ENCODE measurements around the gene ERLEC1. TPM values are rescaled to one million over a fixed set of nuclear protein-coding genes. Genes with fewer than 3 reads are reported as not detected.
"Not testable (repeated sequence)": the region's sequence is repeated elsewhere in the genome, so short reads cannot be mapped to it uniquely, and the experiment has no call there.

Gene ERLEC1
- total RNA-seq, 1 donor from 2014 or later, result 41.7 TPM

DNA sequence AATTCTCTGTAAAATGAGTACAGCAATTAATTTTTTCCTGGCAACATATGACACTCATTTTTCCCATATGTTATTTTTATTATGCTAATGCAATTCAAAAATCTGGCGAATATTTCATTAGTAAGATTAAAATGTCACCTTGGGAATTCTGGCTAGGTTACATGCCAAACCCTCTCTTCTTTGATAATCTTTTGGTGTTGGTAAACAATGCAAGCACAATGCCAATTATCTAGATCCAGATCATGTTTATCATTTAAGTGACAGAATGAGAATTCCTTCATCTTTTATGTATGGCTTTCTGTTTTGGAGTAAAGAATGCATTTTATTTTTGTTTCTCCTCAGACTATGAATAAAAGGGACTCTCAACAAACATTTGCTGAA is 39.2 kb downstream of the ERLEC1 start:
- no peaks in the 10 kb centered on the region for H3K27me3 Mint-ChIP-seq
- H3K27ac Mint-ChIP-seq, result no peak overlapping the region
- H3K36me3 Mint-ChIP-seq, result peaks cover 9% of the 10 kb centered on the region
- H3K9me3 Mint-ChIP-seq, result no peaks in the 10 kb centered on the region
- no peak for DNase-seq (ENCODE audit: extremely low spot score, unreplicated experiment)
- H3K4me1 Mint-ChIP-seq (ENCODE audit: unreplicated experiment), result peaks cover 4% of the 10 kb centered on the region
- TF ChIP-seq, protein P1, sequence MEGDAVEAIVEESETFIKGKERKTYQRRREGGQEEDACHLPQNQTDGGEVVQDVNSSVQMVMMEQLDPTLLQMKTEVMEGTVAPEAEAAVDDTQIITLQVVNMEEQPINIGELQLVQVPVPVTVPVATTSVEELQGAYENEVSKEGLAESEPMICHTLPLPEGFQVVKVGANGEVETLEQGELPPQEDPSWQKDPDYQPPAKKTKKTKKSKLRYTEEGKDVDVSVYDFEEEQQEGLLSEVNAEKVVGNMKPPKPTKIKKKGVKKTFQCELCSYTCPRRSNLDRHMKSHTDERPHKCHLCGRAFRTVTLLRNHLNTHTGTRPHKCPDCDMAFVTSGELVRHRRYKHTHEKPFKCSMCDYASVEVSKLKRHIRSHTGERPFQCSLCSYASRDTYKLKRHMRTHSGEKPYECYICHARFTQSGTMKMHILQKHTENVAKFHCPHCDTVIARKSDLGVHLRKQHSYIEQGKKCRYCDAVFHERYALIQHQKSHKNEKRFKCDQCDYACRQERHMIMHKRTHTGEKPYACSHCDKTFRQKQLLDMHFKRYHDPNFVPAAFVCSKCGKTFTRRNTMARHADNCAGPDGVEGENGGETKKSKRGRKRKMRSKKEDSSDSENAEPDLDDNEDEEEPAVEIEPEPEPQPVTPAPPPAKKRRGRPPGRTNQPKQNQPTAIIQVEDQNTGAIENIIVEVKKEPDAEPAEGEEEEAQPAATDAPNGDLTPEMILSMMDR (conservative IDR thresholded peaks at IDR 0.05), result no peak
- no peak overlapping the region for H3K4me3 Mint-ChIP-seq

DNA sequence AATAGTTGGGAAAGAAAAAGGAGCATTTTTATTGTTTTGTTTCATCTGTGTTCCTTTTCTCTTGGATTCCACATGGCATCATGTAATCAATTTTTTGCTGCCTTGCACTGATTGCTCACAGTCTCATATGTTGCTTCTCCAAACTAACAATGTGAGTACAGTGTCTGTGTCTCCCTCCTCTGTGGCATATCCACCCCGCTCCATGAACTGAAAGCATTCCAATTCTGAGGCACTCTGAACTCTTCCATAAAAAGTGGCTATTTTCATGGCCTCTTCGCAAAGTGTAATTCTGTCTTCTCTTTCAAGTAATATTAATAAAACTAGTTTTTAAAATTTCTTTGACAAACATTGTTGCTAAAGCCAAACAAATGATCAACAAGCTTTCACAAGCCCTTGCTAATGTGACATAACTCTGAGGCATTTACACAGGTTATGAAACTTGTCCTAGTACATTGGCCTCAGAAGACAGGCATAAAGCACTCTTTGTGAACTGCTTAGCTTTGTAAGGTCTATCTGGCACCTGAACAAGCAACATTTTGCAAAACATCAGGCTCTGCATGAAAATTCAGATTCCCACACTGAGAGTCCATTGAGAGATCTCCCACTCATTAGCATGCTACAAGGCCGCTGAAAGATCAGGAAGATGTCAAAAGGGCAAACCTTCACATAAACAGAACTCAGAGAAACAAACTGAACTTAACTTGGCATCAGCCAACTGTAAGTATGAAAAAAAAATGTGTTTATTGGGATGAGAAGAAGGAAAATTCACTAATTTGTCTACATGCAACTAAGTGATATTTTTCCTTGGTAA is 39.9 kb downstream of the ERLEC1 start:
- TF ChIP-seq, protein P1 (conservative IDR thresholded peaks at IDR 0.05), result no peak
- H3K4me3 Mint-ChIP-seq, result no peak overlapping the region
- peaks cover 9% of the 10 kb centered on the region for H3K36me3 Mint-ChIP-seq
- H3K4me1 Mint-ChIP-seq (ENCODE audit: unreplicated experiment), result peaks cover 4% of the 10 kb centered on the region
- no peaks in the 10 kb centered on the region for H3K9me3 Mint-ChIP-seq
- no peak for DNase-seq (ENCODE audit: extremely low spot score, unreplicated experiment)
- H3K27ac Mint-ChIP-seq, result peak overlapping the region; percentile 39
- no peaks in the 10 kb centered on the region for H3K27me3 Mint-ChIP-seq

DNA sequence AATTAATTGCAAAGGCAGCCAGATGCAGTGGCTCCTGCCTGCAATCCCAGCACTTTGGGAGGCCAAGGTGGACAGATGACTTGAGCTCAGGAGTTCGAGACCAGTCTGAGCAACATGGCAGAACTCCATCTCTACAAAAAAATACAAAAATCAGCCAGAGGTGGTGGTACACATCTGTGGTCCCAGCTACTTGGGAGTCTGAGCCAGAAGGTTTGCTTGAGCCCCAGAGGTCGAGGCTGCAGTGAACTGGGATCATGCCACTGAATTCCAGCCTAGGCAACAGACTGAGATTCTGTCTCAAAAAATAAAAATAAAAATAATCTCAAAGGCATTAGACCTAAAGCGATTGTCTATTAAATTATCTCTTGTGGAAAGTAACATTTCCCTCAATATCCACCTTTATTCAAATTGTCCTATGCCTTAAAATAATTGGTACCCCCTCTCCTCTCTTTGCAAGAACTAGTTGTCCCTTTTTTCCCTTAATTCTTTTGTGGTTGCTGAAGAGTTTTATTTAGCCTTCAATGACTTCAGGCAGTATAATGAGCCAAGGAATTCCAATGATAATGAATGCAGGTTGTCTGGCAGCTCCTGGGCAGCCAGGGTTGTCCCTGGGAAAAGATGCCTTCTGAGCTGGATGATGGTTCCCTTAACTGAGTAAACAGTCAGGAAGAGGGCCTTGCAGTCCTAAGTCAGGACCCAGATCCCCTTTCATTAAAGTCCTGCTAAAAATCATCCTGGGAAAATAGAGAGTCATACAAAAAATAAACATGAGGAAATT is 40.7 kb downstream of the ERLEC1 start:
- Mint-ChIP-seq H3K4me1 (ENCODE audit: unreplicated experiment) (peaks cover 4% of the 10 kb centered on the region), H3K4me3 (no peak overlapping the region), H3K9me3 (no peaks in the 10 kb centered on the region), H3K36me3 (peaks cover 8% of the 10 kb centered on the region), H3K27me3 (no peaks in the 10 kb centered on the region), H3K27ac (no peak overlapping the region)
- TF ChIP-seq, protein P1 (conservative IDR thresholded peaks at IDR 0.05), result no peak
- no peak for DNase-seq (ENCODE audit: extremely low spot score, unreplicated experiment)

DNA sequence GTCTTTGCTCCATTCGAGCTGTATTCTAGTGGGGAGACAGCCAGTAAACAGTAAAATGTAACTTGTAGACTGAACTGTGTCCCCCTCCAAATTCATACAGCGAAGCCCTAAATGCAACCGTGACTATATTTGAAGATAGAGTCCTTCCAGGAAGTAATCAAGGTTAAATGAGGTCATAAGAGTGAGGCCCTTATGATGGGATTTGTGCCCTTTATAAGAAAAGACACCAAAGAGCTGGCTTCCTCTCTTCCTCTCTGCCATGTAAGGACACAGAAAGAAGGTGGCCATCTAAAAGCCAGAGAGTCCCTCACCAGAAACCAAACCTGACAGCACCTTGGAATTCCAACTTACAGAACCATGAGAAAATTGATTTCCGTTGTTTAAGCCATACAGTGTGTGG is 41.5 kb downstream of the ERLEC1 start:
- Mint-ChIP-seq H3K27ac (no peak overlapping the region), H3K9me3 (no peaks in the 10 kb centered on the region), H3K4me1 (ENCODE audit: unreplicated experiment) (peaks cover 4% of the 10 kb centered on the region), H3K27me3 (no peaks in the 10 kb centered on the region), H3K36me3 (peaks cover 4% of the 10 kb centered on the region), H3K4me3 (no peak overlapping the region)
- TF ChIP-seq, protein P1 (conservative IDR thresholded peaks at IDR 0.05), result no peak
- DNase-seq (ENCODE audit: extremely low spot score, unreplicated experiment), result no peak

DNA sequence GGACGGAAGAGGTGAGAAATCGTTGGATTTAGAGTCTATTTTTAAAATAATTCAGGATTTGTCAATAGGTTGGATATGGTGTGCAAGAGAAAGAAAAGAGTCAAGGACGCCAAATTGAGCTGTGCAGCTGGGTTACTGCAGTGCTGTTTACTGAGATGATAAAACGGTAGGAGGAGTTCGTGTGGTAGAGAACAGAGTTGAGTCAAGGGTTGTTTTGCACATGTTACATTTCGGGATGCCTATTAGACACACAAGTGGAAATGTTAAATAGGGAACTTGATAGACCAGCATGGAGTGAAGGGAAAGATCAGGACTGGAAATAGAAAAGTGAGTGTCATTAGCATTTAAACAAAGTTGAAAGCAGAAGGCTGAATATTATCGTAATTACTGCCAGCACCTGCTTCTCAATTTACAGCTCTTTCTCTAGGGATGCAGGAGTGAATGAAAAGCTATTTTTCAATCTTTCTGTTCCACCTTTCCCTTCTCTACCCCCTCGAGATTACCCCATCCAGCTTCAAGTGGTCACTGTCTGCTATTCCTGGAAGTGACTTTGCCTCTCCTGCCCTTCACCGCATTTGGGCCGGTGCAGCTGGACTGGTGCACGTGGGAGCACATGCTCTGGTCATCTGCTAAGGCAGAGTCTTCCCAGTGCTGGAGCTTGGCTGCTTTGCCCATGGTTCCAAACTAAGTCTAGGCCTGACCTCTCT is 42.6 kb downstream of the ERLEC1 start:
- TF ChIP-seq, protein P1 (conservative IDR thresholded peaks at IDR 0.05), result no peak
- Mint-ChIP-seq H3K4me1 (ENCODE audit: unreplicated experiment) (peaks cover 4% of the 10 kb centered on the region), H3K4me3 (no peak overlapping the region), H3K27me3 (no peaks in the 10 kb centered on the region), H3K9me3 (no peaks in the 10 kb centered on the region), H3K27ac (no peak overlapping the region), H3K36me3 (peaks cover 12% of the 10 kb centered on the region)
- DNase-seq (ENCODE audit: extremely low spot score, unreplicated experiment), result no peak

DNA sequence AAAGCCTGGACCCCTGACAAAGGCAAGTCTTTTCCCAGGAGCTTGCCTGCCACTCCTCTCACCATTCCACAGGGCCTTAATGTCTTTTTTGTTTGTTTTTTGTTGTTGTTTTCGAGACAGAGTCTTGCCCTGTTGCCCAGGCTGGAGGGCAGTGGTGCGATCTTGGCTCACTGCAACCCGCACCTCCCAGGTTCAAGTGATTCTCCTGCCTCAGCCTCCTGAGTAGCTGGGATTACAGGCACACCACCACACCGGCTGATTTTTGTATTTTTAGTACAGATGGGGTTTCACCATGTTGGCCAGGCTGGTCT is 43.1 kb downstream of the ERLEC1 start:
- not testable (repeated sequence) for H3K9me3 Mint-ChIP-seq; DNase-seq (ENCODE audit: extremely low spot score, unreplicated experiment); H3K4me1 Mint-ChIP-seq (ENCODE audit: unreplicated experiment); H3K27me3 Mint-ChIP-seq; H3K27ac Mint-ChIP-seq; H3K4me3 Mint-ChIP-seq
- peaks cover 12% of the 10 kb centered on the region for H3K36me3 Mint-ChIP-seq
